Mucosa of stomach (tissue), 1 donor: Measurements from ENCODE around the gene RGS7.
"Not testable (repeated sequence)": the region's sequence is repeated elsewhere in the genome, so short reads cannot be mapped to it uniquely, and the experiment has no call there.

ENCODE experiments used
- H3K27me3 ChIP-seq: one replicate; pipeline ENCODE4 v1.7.0; 2013; ENCODE audit warnings: mild to moderate bottlenecking, low read length; ENCODE audit not compliant: control insufficient read depth, insufficient read depth
- H3K36me3 ChIP-seq: one replicate; pipeline ENCODE4 v1.7.0; 2013; ENCODE audit warnings: low read length; ENCODE audit not compliant: control insufficient read depth, insufficient read depth
- H3K4me1 ChIP-seq: one replicate; pipeline ENCODE4 v1.7.0; 2013; ENCODE audit warnings: mild to moderate bottlenecking, low read length; ENCODE audit not compliant: control insufficient read depth, insufficient read depth
- H3K4me3 ChIP-seq: one replicate; pipeline ENCODE4 v1.7.0; 2013; ENCODE audit warnings: low read length
- H3K9ac ChIP-seq: one replicate; pipeline ENCODE4 v1.7.0; 2013; ENCODE audit warnings: mild to moderate bottlenecking, low read length, moderate library complexity
- H3K9me3 ChIP-seq: one replicate; pipeline ENCODE4 v1.7.0; 2013; ENCODE audit warnings: mild to moderate bottlenecking, low read length, moderate library complexity; ENCODE audit not compliant: control insufficient read depth
- donor health status: Pancreatic carcinoma.

RGS7 gene

DNA sequence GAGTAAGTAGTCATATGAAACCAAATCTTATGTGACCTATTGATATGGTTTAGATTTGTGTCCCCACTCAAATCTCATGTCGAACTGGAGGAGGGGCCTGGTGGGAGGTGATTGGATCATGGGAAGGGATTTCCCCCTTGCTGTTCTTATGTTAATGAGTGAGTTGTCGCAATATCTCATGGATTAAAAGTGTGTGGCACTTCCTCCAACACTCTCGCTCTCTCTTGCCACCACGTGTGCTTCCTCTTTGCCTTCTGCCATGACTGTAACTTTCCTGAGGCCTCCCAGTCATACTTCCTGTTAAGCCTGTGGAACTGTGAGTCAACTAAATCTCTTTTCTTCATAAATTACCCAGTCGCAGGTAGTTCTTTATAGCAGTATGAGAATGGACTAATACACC, 241.2 kb downstream of the RGS7 start:
- Histone ChIP-seq H3K4me3 (no peak overlapping the region), H3K9ac (no peak overlapping the region), H3K27me3 (no peaks in the 10 kb centered on the region), H3K9me3 (no peaks in the 10 kb centered on the region), H3K4me1 (peaks cover 14% of the 10 kb centered on the region), H3K36me3 (no peaks in the 10 kb centered on the region)

- Histone ChIP-seq H3K4me1 (peaks cover 14% of the 10 kb centered on the region), H3K9ac (no peak overlapping the region)
Observed at GRCh38 chr1:241114699-241115233, 242.2 kb downstream of the RGS7 start.

DNA sequence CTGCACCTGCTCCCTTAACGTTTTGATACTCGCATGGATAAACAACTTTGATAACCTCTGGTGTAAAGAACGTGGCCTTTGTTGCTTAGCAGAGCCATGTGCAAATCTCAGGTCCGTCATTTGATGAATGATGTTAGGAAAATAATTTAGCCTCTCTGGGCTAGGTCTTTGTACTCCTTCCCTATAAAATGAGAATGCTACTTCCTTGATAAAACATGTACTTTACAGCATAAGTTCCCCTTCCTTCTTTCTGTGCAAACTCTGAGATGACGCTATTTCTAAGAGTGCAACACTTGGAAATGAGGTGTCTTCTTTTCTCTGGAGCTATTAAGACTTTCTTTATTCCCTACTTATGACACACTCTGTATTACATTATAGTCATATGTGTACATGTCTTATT, 243.4 kb downstream of the RGS7 start:
- Histone ChIP-seq H3K27me3 (no peaks in the 10 kb centered on the region), H3K36me3 (no peaks in the 10 kb centered on the region)

More at GRCh38 chr1:241114699-241115233, 242.2 kb downstream of the RGS7 start:
- Histone ChIP-seq H3K27me3 (no peaks in the 10 kb centered on the region), H3K9me3 (no peaks in the 10 kb centered on the region), H3K4me3 (no peak overlapping the region), H3K36me3 (no peaks in the 10 kb centered on the region)

GRCh38 chr1:241109039-241109438, 248.0 kb downstream of the RGS7 start:
- Histone ChIP-seq H3K9ac (no peak overlapping the region), H3K36me3 (no peaks in the 10 kb centered on the region), H3K27me3 (no peaks in the 10 kb centered on the region), H3K4me1 (peaks cover 4% of the 10 kb centered on the region), H3K9me3 (no peaks in the 10 kb centered on the region), H3K4me3 (no peak overlapping the region)

More for the DNA sequence above, 243.4 kb downstream of the RGS7 start:
- Histone ChIP-seq H3K9ac (no peak overlapping the region), H3K9me3 (no peaks in the 10 kb centered on the region), H3K4me1 (peaks cover 14% of the 10 kb centered on the region), H3K4me3 (no peak overlapping the region)

DNA sequence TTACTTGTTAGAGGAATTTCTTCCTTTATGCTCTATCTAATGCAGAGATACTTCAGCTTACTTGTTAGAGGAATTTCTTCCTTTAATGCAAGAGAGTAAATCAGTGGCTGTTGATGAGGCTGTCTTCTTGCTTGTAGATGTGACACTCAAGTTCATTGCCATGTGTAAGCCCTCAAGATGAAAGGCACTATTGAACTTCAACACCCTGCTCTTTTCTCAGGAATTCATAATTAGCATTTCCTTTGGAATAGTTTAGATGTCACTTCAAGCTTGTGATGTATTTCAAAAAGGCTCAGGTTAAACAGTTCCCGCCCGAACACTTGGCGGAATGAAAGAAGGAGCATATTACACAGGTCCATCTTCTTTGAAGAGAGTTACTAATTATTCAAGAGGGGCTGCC, 251.9 kb downstream of the RGS7 start:
- Histone ChIP-seq H3K36me3 (no peaks in the 10 kb centered on the region), H3K27me3 (no peaks in the 10 kb centered on the region), H3K4me3 (no peak overlapping the region), H3K9me3 (no peaks in the 10 kb centered on the region), H3K4me1 (no peaks in the 10 kb centered on the region), H3K9ac (no peak overlapping the region)

DNA sequence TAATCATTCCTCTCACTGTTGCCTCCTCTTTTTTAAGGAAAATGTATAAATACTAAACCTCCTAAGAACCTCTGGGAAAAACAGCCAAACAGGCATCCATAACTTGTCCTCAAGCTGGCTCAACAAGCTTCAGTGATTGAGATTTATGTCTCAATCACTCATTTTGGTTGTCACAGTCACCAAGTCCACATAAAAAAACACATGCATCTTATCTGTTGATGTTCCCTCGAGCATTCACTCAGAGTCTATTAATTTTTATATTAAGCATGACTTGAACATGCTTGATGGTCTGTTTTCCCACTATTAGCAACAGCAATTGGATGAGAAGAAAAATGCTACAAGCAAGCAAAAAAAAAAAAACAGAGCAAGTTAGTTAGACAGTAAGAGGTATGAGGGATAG, 254.3 kb downstream of the RGS7 start:
- H3K4me1 ChIP-seq: no peaks in the 10 kb centered on the region
- H3K9me3 ChIP-seq: no peaks in the 10 kb centered on the region
- H3K4me3 ChIP-seq: no peak overlapping the region
- no peaks in the 10 kb centered on the region for H3K36me3 ChIP-seq
- no peak overlapping the region for H3K9ac ChIP-seq
- H3K27me3 ChIP-seq: no peaks in the 10 kb centered on the region

GRCh38 chr1:241101622-241102021, 255.4 kb downstream of the RGS7 start:
- H3K9ac ChIP-seq: no peak overlapping the region
- no peaks in the 10 kb centered on the region for H3K4me1 ChIP-seq
- no peaks in the 10 kb centered on the region for H3K36me3 ChIP-seq
- no peaks in the 10 kb centered on the region for H3K9me3 ChIP-seq
- H3K4me3 ChIP-seq: no peak overlapping the region
- H3K27me3 ChIP-seq: no peaks in the 10 kb centered on the region

- Histone ChIP-seq H3K4me1 (no peaks in the 10 kb centered on the region), H3K36me3 (no peaks in the 10 kb centered on the region), H3K27me3 (no peaks in the 10 kb centered on the region), H3K9ac (no peak overlapping the region), H3K9me3 (no peaks in the 10 kb centered on the region), H3K4me3 (no peak overlapping the region)
Observed at GRCh38 chr1:241097479-241097878, 259.5 kb downstream of the RGS7 start.

GRCh38 chr1:241096982-241097381, 260.0 kb downstream of the RGS7 start:
- Histone ChIP-seq H3K4me3 (no peak overlapping the region), H3K27me3 (no peaks in the 10 kb centered on the region), H3K9me3 (no peaks in the 10 kb centered on the region), H3K36me3 (no peaks in the 10 kb centered on the region), H3K9ac (no peak overlapping the region), H3K4me1 (no peaks in the 10 kb centered on the region)

DNA sequence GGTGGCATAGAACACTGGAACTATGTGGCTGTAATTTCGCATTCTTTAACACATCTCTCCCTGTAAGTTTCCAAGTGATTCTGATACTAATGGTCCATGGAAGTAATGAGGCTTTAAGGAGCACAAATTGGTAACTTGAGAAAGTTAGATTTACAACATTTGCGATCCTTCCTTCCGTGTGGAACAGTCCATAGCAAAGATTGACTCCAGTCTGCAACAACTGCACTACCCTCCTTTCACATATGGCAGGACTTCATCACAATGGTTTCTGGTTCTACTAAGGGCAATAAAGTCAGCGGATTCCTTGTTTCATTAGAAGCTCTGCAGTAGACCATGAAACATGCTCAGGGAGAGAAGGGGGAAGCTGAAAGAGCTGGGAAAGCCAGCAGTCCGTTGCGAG, 261.2 kb downstream of the RGS7 start:
- Histone ChIP-seq H3K36me3 (no peaks in the 10 kb centered on the region), H3K9me3 (no peaks in the 10 kb centered on the region), H3K4me3 (no peak overlapping the region), H3K4me1 (no peaks in the 10 kb centered on the region), H3K27me3 (no peaks in the 10 kb centered on the region), H3K9ac (no peak overlapping the region)

DNA sequence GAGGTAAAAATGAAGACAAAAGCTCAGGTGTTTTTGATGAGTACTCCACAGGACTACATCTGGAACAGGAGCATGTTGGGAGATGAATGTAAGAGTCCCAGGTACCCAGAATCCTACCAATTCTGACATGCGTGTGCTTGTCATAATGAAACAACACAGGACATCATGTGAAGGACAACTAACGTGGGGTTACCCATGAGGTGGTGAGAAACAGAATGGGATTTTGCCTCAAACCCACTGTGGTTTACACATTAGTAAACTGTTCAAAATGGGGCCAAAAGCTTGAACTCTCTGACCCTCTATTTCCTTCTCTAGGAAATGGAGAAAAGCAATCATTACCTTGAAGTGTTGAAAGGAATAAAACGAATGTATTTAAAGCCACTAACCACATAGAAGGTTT, 266.2 kb downstream of the RGS7 start:
- Histone ChIP-seq H3K9me3 (no peaks in the 10 kb centered on the region), H3K36me3 (no peaks in the 10 kb centered on the region), H3K4me1 (no peaks in the 10 kb centered on the region), H3K27me3 (no peaks in the 10 kb centered on the region), H3K4me3 (no peak overlapping the region), H3K9ac (no peak overlapping the region)

GRCh38 chr1:241089066-241089465, 267.9 kb downstream of the RGS7 start:
- H3K4me3 ChIP-seq, H3K9ac ChIP-seq, H3K9me3 ChIP-seq, H3K4me1 ChIP-seq, H3K36me3 ChIP-seq, H3K27me3 ChIP-seq: not testable (repeated sequence)

DNA sequence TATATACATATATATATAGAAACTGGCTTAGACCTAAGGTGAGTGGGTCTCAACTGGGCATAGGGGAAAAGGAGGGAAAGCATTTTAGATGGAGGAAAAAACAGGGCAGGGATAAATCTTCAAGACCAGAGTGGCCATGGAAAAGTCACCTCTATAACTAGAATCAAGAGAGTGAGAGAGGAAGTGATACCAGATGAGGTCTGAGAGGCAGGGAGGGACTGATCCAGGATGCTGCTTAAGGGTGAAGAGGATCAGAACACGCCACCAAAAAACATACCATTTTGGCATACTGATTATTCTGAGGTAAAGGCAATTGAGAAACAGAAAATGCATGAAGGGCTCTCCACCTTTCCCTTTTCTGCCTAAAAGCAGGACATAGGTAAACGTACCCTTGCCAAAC, 268.9 kb downstream of the RGS7 start:
- H3K27me3 ChIP-seq, H3K36me3 ChIP-seq, H3K9me3 ChIP-seq, H3K9ac ChIP-seq, H3K4me1 ChIP-seq, H3K4me3 ChIP-seq: not testable (repeated sequence)
